Hypothalamus (tissue), 51 donors: ENCODE measurements around the gene PPP1R3A.

Experiments used
- DNase-seq, 51 donors: peaks; one replicate each; lab custom pipeline; 2025; lab: John Stamatoyannopoulos, UW

Gene PPP1R3A

DNA sequence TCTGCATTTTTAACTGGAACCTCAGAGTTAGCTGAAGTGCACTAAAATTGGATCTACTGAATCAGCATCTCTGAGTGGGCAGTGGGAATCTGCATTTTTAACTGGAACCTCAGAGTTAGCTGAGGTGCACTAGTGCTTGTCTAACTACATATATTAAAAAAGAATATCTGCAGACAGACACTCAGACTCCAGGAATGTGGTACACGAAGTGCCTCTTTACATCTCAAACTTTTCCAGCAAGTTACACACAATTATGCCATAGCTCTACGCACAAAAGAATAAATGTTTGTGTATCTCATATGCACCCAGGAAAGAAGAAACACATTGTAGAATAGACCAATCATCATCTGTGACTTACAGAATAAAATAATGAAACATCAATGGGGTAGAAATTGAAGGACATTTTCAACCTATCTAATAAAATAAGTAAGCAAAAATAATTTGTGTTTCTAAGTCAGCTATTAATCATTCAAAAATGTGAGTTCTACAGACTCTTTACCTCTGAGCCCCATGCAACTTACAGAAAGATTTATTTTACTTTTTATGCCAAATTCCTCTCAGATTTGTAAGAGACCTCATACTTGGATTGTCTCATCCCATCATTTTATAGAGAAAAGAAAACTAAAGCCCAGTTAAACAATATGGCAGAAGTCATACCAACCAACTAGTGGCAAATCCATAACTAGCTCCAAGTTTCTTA lies 28.3 kb downstream of the PPP1R3A start:
- DNase-seq = no peak

GRCh38 chr7:113883096-113883495 lies 35.7 kb downstream of the PPP1R3A start:
- no peak for DNase-seq

DNA sequence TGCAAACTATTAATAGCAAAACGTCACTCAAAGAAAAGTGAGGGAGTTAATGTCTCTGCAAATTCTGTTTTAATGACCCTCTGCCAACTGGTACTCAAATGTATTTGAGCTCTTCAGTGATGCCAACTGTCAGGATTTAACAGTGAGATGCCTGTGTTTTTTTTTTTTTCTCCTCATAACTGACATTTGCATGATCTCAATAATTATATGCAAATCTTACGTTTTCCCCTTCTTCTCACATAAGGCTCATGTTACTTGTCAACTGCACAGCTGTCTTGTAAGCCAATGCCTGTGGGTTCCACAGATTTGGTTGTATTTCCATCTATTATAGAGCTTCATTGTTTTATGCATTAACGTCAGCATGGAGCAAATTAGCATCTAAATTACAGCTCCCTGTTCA lies 38.2 kb downstream of the PPP1R3A start:
- no peak for DNase-seq

DNA sequence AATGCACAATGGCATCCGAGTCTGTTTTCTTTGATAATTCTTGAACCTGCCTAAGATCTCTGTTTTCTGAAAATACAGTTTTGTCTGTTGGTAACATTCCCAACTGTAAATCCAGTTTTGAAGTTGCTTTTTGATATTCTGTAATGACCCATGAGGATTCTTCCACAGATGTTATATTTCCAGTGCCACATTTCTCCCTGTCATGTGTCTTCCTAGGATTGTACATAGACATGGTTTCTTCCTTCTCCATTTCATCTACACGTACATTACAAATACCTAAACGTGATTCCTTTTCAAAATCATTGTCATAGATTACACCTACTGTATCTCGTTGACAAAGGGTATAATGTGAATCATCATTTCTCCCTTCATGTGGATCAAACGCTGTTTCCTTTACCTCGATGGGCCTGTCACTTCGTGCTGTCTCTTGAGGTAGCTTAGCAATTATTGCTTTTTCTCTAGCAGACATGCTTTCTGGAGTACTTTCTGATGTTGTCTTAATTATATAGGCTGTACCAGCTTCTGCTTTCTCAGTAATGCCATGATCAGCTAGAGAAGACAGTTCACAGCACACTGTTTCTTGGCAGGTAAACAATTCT lies 40.3 kb downstream of the PPP1R3A start:
- no peak for DNase-seq

DNA sequence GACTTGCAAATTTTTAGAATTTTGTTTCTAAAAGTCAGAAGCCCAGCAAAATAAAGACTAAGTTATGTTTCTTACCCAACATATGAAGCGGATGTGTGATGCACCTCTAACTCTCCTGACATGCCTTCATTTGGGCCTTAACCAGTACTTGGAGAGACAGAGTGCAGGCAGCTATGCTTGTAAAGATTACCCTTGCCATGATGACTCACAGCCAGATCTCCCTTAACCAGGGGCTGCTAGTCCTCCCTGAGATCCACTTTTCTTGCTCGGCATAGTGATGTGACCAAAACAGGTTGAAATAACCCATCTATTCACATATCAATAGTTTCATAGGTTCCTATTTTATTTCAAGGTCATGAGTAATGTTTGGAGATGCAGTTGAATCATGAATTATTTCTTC lies 43.6 kb downstream of the PPP1R3A start:
- DNase-seq = no peak

DNA sequence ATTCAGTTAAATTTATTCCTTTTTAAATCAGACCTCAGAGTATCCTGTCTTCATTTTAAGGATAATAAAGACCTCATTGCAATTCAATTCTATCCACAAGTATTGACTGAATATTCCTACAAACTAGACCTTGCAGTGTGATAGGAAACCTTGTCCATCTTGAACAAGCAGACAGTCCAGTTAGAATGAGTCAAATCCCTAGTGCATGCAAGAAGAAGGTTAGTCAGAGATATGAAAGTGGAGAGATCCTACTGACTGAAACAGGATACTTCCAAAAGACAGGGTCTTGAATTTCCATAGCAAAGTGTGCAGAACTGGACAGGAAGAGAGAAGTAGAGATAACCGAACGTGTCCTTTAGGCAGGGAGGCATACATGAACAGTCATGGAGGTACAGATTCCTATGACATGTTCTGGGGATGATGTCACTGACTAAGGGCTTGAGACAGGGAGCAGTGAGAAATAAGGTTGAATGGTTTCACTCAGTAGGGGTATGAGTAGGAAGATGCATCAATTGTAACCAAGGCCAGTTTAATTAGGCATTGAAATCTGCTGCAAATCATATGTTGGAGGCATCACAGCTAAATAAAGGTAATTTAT lies 45.2 kb downstream of the PPP1R3A start:
- no peak for DNase-seq

DNA sequence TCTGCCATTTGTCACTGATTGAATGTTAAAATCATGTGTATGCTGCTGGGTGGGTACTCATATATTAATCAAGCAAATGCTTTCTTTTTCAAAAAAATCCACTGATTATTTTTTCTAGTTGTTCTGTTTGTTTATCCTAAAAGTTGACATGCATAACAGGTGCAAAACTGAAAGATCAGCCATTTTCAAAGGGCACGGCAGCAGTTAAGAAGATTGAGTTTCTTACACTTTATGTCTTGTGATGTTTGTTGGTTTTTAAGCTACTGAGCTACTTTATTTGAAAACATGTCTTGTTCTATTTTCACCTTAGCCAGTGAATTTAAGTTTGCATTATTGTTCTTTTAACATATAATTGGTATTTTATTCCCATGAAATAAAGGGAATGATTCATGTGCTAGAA lies 45.8 kb downstream of the PPP1R3A start:
- DNase-seq = no peak

DNA sequence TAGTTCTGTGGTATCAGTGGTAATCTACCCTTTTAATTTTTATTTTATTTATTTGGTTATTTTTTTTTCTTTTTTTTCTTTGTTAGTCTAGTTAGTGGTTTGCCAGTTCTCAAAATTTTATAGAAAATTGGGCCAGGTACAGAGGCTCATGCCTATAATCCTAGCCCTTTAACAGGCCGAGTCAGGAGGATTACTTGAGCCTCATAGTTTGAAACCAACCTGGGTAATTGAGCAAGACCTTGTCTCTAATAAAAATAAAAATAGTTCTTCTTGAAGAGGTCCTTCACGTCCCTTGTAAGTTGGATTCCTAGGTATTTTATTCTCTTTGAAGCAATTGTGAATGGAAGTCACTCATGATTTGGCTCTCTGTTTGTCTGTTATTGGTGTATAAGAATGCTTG lies 51.5 kb downstream of the PPP1R3A start:
- no peak for DNase-seq

- no peak for DNase-seq
These were observed 62.8 kb downstream of the PPP1R3A start for GRCh38 chr7:113856010-113856409.

DNA sequence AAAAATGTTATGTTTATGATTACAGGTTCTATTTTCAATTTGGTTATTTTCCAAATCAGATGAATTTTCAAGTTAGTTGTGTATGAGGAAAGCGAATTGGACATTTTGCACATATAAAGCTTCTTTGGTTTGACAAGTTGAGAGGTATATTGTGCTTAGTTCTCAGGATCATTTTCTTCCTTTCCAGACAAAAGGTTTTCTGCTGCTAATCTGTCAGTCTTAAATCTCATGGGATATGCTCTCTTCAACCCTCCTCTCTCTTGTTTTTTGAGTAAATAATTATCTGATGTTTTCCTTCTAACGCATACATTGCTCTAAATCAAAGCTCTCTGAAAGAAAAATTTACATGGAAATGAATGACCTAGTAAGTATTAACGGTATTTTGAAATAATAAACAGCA lies 77.9 kb downstream of the PPP1R3A start:
- no peak for DNase-seq

GRCh38 chr7:113835367-113835766 lies 83.4 kb downstream of the PPP1R3A start:
- no peak for DNase-seq

DNA sequence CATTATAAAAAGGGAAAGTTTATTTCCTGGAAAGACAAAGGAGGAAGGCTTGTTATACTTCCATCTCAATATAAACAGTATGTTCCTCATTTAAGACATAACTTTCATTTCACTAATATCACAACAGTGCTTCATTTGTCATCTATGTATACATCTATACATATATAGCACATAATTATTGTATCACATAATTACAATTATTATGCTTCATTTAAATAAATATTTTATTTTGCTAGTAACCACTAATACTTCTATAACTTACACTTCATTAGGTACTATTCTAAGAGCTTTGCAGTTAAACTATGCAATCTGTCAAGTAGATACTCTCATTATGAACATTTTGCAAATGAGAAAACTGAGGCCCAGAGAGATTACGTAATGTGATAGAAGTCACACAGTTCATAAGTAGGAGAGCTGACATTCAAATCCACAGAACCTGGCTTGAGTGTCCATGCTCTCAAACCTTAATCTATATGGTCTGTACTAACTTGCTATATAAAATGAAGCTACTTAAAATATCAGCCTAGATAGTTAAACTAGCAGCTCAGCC lies 86.5 kb downstream of the PPP1R3A start:
- DNase-seq = no peak

DNA sequence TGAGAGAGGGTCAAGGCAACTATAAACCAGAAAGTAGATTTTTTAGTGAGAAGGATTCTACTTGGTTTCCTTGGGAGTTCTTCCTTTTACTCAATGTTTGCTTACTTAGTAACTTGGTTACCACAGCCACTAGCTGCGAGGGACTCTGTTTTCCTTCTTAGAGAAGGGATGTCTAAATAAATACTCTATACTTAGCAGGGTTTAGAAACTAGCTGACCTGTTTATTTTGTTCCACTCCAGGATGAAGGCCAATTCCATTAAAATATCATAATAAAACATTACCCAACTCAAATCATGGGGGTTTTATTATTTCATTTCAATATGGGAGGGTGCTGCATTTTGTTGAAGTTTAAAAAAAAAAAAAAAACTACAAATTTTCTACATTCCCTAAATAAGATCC lies 87.3 kb downstream of the PPP1R3A start:
- no peak for DNase-seq

DNA sequence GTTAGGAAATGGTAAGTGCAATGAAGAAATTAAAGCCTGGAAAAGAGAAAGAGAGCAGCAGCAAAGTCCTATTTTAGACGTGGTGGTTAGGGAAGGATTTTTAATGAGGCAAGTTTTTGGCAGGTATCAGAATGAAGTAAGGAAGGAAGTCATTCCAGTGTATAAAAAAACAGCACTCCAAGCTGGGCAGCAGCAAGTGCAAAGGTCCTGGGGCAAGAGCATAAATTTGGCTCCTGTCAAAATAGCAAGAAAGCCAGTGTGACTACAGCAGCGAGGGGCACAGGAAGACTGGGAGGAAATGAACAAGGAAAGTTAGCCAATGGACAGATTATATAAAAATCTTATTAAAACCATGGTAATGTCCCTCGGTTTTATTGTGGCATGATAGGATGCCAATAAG lies 90.2 kb downstream of the PPP1R3A start:
- DNase-seq = no peak
